NCI-H526 treated with DMSO at 0.1 percent for 48 hours (cell line): ENCODE measurements around the gene FGG.

Experiments used
- DNase-seq: peaks from one replicate; lab custom pipeline; 2025; lab: John Stamatoyannopoulos, UW

Gene FGG

GRCh38 chr4:154586296-154587033 lies 26.0 kb downstream of the FGG start:
- DNase-seq, result no peak

- DNase-seq, result no peak
These were observed 27.0 kb downstream of the FGG start for GRCh38 chr4:154585369-154586018.

GRCh38 chr4:154584259-154584658 lies 28.2 kb downstream of the FGG start:
- DNase-seq, result no peak

- DNase-seq, result no peak
These were observed 28.8 kb downstream of the FGG start for GRCh38 chr4:154583677-154584076.

GRCh38 chr4:154583230-154583629 lies 29.2 kb downstream of the FGG start:
- DNase-seq, result no peak

- DNase-seq, result no peak
These were observed 29.7 kb downstream of the FGG start for GRCh38 chr4:154582723-154583122.

- DNase-seq, result no peak
These were observed 32.5 kb downstream of the FGG start for GRCh38 chr4:154579927-154580326.

DNA sequence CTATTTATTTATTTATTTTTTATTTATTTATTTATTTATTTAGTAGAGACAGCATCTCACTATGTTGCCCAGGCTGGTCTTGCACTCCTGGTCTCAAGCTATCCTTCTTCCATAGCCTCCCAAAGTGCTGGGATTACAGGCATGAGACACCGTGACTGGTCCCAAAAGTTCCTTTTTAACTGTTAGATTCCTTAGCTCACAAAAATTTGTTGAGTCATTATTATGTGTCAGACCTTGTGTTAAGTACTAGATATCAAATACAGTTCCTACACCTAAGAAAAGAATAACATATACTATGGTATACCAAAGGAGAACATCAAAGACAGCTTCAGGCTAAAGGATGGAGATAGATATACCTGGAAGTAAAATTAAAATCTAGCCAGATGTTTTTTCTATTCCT lies 33.5 kb downstream of the FGG start:
- no peak for DNase-seq

DNA sequence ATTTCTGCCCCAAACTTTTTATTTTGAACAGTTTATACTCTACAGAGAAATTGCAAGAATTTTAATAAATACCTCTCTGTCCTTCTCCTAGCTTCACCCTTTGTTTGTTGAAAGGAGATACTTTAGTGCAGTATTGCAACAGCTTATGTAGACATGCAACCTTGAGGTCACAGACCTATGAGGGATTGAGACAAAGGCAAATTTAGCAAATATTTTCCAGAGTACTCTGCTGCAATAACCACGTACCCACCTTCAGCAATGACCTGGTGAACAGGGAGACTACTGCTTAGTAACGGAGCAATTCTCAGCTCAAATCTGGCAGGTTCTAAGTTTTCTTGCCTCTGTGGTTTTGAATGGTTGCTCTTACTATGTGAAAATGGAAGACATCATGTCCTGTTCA lies 35.1 kb downstream of the FGG start:
- DNase-seq, result no peak

- no peak for DNase-seq
These were observed 38.1 kb downstream of the FGG start for GRCh38 chr4:154574311-154574710.

DNA sequence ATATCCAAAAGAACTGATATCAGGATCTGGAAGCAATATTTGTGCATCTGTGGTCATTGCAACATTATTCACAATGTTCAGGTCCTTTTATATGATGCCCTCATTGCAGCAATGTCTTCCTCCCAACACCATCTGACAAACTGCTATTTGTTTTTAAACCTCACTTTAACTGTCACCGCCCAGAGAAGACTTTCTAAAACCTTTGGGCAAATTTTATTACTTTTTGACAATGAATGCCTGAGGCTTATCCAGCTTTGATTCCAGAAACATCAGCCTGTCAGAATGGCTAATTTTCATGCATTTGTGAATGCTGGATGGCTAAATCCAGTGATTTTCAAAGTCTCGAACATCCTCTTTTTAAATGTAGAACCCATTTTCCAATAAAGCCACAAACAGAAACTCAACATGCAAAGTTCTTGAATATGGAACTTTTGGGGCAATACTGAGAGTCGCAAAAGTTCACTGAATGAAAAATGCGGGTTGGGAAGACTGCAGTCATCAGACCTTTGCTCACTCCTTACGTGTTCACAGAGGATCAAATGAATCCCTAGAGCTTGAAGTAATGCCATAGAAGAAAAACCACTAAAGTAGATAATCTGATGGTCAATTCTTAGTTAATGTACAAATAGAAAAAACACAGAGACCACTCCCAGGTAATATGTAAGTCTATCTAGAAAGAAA lies 39.1 kb downstream of the FGG start:
- no peak for DNase-seq

GRCh38 chr4:154569584-154569983 lies 42.9 kb downstream of the FGG start:
- no peak for DNase-seq

GRCh38 chr4:154569028-154569427 lies 43.4 kb downstream of the FGG start:
- DNase-seq, result no peak

GRCh38 chr4:154566639-154567204 lies 45.7 kb downstream of the FGG start:
- no peak for DNase-seq

DNA sequence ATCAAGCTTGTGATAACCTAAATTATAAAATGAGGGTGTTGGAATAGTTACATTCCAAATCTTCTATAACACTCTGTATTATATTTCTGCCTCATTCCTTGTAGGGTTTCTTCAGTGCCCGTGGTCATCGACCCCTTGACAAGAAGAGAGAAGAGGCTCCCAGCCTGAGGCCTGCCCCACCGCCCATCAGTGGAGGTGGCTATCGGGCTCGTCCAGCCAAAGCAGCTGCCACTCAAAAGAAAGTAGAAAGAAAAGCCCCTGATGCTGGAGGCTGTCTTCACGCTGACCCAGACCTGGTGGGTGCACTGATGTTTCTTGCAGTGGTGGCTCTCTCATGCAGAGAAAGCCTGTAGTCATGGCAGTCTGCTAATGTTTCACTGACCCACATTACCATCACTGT lies 46.8 kb downstream of the FGG start:
- no peak for DNase-seq

- DNase-seq, result no peak
These were observed 48.1 kb downstream of the FGG start for GRCh38 chr4:154564311-154564710.

DNA sequence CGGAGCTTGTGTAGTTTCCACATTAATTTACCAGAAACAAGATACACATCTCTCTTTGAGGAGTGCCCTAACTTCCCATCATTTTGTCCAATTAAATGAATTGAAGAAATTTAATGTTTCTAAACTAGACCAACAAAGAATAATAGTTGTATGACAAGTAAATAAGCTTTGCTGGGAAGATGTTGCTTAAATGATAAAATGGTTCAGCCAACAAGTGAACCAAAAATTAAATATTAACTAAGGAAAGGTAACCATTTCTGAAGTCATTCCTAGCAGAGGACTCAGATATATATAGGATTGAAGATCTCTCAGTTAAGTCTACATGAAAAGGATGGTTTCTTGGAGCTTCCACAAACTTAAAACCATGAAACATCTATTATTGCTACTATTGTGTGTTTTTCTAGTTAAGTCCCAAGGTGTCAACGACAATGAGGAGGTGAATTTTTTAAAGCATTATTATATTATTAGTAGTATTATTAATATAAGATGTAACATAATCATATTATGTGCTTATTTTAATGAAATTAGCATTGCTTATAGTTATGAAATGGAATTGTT lies 49.7 kb downstream of the FGG start, which contains the start of gene FGB:
Gene FGB, plus strand, starts transcription at position 315 of the 558 bp plus-strand sequence. Its CDS starts 8 bp downstream, at position 323.
- DNase-seq, result no peak

DNA sequence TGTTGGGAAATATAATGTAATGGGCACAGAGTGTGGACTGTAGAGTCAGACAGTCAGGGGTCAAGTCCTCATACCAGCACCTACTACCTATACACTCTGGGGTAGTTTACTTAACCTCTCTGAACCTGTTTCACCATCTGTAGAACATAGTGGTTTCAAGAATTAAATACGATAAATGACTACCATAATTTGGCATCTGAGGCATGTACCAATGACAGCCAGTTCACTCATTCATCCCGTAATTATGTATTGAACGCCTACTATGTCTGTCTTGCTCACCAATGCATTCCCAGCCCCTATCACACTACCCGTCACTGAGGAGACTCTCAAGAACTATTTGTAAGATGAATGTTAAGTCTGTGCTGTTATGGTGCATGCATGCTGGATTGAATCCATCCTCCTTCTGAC lies 51.6 kb downstream of the FGG start:
- no peak for DNase-seq

DNA sequence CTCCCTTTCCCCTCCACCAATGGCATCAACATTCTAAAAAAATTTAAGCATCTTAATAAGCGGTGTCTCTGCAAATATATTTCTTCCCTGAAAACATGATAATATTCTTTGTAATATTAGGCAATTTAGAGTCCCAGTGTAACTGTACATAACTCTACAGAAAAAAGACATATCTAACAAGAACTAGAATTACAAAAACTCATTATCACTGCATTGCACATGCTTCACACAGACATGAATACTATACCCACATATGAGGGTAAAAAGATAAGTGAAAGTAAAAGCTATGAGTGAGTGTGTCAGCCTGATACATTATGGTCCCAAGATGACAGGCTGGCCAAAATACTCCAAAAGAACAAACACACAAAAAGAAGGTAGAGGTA lies 52.0 kb downstream of the FGG start:
- DNase-seq, result no peak

- DNase-seq, result peak; percentile 21
These were observed 52.7 kb downstream of the FGG start for GRCh38 chr4:154559494-154560418.

DNA sequence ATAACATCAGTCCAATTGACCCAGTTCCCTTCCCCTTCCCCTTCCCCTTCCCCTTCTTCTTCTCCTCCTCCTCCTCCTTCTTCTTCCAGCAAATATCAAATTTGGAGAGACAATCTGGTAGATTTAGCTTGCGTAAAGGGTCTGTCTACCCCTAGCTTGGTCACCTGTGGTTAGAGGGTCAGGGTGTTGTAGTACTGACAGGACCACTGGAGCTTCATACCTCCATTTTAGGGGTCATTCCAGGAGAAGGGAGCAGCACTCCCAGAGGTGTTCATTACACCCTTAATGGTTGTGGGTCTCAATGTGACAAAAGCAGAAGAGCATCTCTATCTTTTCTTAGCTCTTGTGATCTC lies 53.3 kb downstream of the FGG start:
- no peak for DNase-seq
